Measurements from ENCODE around the gene P2RY6.

DNA sequence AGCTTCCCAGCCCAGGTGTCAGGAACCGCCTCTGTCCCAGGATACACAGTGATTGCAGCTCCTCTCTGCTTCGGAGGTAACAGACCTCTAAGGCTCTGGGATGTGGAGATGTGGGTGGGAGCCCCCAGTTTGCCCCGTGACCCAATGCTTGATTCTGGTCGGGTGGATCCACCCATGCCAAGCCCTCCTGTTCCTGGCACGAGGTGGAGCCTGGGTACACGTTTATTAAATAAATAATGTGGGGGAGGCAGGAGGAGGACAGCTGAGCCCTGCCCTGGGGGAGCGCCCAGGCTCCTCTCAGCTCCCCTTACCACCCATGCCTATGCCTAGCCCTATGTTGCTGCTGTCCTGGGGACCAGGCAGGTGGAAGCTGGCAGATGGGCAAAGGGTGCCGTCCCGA, 52.0 kb downstream of the P2RY6 start:
- TF ChIP-seq BHLHE40 (IDR thresholded peaks at IDR 0.05; ENCODE audit: low read depth, low read length) (no peak), POLR2A (IDR thresholded peaks at IDR 0.05; ENCODE audit: low read depth, low read length) (no peak)
- TF ChIP-seq, protein P1, sequence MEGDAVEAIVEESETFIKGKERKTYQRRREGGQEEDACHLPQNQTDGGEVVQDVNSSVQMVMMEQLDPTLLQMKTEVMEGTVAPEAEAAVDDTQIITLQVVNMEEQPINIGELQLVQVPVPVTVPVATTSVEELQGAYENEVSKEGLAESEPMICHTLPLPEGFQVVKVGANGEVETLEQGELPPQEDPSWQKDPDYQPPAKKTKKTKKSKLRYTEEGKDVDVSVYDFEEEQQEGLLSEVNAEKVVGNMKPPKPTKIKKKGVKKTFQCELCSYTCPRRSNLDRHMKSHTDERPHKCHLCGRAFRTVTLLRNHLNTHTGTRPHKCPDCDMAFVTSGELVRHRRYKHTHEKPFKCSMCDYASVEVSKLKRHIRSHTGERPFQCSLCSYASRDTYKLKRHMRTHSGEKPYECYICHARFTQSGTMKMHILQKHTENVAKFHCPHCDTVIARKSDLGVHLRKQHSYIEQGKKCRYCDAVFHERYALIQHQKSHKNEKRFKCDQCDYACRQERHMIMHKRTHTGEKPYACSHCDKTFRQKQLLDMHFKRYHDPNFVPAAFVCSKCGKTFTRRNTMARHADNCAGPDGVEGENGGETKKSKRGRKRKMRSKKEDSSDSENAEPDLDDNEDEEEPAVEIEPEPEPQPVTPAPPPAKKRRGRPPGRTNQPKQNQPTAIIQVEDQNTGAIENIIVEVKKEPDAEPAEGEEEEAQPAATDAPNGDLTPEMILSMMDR (conservative IDR thresholded peaks at IDR 0.05; ENCODE audit: low read depth, low read length), result no peak

Measured in IMR-90 (cell line).